Measurements from ENCODE around the gene JAKMIP2. TPM values are rescaled to one million over a fixed set of nuclear protein-coding genes. Genes with fewer than 3 reads are reported as not detected.
"Not testable (repeated sequence)": the region's sequence is repeated elsewhere in the genome, so short reads cannot be mapped to it uniquely, and the experiment has no call there.

The JAKMIP2 gene
- total RNA-seq, 2 experiments from 2014 or later: 1.3 to 1.9 TPM

DNA sequence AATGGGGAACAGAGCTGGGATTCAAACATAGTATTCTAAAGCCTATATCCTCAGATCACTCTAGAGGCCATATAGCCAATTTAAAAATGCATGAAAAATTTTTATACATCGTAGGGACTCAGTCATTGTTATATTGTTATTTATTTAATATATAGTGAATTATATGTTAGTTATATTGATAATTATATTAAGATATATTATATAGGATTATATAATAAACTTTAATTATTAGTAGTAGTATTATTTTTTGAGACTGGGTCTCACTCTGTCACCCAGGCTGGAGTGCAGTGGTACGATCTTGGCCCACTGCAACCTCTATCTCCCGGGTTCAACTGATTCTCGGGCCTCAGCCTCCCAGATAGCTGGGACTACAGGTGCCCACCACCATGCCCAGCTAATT is 206.9 kb downstream of the JAKMIP2 start:
- CTCF ChIA-PET: interaction anchor here (0.6 kb wide), 1 partner anchor 1760 kb away, joined by 3 read pairs; no protein-coding TSS in a partner anchor
- POLR2A ChIA-PET: no interaction called here

DNA sequence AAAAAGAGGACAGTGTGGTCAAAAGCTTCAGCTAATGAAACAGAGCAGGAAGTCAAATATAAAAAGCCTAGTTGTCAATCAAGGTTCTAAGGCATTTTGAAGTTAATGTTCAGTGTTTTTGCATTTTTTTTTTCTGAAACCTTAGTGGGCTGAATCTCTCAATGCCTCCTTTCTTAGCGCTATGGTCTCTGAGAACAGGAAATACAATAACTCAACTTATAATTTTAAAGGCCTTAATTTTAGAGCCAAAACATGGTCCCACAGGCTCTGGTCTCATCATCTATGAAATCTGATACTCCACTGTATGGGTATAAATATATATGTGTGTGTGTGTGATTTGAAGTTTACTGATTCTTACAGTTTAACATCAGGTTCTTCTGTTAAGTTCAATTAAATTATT is 209.3 kb downstream of the JAKMIP2 start:
- POLR2A ChIA-PET: no interaction called here
- CTCF ChIA-PET: no interaction called here

DNA sequence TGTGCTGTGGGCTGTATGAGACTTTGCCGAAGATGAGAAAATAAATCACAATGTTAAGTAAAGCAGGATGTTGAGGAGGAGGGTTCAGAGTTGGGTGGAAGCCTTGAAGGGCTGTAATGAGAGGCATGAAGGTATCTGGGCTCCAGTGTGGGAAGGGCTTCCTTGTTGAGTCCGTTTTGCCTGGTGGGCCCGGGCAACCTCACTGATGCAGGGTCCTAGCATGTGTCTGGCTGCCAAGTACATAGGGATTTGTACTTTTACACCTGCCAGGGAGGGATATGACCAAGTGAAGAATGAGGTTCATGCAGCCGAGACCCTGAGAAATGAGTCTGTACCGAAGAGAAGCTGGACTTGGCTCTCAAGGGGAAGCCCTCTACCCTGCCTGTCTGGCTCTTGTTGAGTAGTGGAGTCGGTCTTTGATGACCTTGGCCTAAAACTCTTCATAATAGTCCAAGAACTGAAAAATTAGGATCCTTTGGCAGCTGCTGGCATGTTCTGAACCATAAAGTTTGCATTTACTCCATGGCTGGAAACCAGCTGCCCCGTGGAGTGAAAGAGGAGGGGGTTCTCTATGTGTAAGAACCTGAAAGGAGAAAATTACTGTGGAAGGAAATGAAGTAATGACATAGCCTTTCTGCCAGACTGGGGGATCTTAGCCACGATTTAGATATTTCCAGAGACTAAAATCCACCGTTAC is 213.7 kb downstream of the JAKMIP2 start:
- ChIA-PET CTCF (no interaction called here), POLR2A (no interaction called here)

GRCh38 chr5:147567917-147568598 is 214.5 kb downstream of the JAKMIP2 start:
- CTCF ChIA-PET: no interaction called here
- POLR2A ChIA-PET: no interaction called here

DNA sequence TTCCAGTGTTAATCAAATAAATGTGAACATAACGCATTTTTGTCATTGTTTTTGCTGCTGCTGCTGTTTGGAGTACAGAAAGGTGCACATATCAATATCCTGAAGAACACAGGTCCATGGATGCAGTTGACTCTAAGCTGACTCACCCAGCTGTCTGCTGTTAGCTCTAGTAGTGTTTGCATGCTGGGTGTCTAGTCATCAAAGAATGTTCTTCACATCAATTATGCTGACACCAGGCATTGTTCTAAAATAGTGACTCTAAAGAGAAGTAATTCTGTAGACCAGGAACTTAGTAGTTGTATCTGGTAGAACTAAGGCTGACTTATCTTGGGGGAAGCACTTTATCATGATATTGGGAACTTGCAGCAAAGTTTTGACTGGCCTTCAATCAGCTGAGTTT is 217.0 kb downstream of the JAKMIP2 start:
- CTCF ChIA-PET: no interaction called here
- POLR2A ChIA-PET: no interaction called here

GRCh38 chr5:147564124-147564486 is 218.4 kb downstream of the JAKMIP2 start:
- ChIA-PET POLR2A (no interaction called here), CTCF (no interaction called here)

- ChIA-PET CTCF (no interaction called here), POLR2A (no interaction called here)
Measured at GRCh38 chr5:147563466-147564123, 218.9 kb downstream of the JAKMIP2 start.

DNA sequence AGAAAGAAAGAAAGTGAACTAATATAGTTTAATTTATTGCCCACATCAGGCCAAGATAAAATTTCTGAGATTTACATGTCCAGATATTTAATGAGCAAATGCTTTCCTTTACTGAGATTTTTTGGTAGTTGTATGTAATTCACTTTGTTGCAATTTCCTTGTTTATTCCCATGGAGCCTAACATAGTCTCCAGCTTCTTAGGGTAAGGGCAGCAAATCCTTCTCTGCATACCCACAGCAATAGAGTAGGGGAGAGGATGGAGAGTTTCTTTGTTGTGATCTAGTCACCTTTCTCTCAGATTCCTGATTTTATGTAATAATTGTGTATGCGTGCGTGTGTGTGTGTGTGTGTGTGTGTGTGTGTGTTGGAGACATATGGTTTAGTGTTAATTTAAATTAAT is 221.1 kb downstream of the JAKMIP2 start:
- CTCF ChIA-PET: no interaction called here
- POLR2A ChIA-PET: no interaction called here

DNA sequence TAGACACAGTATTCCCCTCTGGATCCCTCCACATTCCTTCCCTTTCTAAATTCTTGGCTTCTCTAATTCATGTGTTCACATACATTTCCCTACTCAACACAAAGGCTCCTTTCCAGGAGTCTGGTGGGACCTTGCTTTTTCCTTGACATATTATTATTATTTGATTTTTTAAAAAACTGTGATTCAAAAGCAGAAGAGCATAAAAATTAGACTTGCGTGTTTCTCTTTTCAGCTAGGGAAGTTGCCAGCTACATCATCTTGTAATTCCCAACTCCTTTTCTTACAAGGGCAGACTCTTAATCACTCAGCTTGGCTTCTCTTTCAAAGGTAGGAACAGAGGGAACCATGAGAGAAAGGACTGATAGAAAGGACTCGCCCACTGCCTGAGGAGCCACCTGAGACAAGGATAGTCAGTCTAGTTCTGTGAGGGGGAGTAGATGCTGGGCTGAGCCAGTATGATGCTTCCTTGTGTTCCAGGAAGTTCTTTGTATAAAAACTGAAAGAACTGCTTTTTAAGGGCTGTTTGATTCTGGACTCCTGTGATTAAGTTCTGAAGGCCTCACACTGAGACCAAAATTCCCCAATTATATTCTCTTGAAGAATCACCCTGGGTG is 221.7 kb downstream of the JAKMIP2 start:
- ChIA-PET CTCF (no interaction called here), POLR2A (no interaction called here)

- ChIA-PET POLR2A (no interaction called here), CTCF (no interaction called here)
Measured at GRCh38 chr5:147559749-147560148, 222.8 kb downstream of the JAKMIP2 start.

DNA sequence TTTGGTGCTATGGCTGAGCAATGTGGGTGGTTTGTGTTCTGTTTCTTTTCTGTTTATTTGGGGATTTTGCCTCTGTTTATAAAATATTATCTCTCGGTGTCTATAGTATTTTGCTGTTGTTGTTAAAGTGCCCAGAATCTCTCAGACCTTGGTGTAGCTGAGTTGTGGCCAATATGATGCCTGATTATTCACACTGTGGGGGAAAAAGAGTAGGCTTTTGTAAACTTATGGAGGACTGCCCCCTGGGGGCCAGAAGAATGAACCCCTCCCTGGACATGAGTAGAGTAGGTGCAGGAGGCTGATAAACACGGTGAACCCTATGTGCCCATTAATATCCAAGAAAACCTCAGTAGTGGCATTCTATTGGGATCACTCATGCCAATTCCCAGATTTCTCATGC is 223.7 kb downstream of the JAKMIP2 start:
- ChIA-PET CTCF (no interaction called here), POLR2A (no interaction called here)

DNA sequence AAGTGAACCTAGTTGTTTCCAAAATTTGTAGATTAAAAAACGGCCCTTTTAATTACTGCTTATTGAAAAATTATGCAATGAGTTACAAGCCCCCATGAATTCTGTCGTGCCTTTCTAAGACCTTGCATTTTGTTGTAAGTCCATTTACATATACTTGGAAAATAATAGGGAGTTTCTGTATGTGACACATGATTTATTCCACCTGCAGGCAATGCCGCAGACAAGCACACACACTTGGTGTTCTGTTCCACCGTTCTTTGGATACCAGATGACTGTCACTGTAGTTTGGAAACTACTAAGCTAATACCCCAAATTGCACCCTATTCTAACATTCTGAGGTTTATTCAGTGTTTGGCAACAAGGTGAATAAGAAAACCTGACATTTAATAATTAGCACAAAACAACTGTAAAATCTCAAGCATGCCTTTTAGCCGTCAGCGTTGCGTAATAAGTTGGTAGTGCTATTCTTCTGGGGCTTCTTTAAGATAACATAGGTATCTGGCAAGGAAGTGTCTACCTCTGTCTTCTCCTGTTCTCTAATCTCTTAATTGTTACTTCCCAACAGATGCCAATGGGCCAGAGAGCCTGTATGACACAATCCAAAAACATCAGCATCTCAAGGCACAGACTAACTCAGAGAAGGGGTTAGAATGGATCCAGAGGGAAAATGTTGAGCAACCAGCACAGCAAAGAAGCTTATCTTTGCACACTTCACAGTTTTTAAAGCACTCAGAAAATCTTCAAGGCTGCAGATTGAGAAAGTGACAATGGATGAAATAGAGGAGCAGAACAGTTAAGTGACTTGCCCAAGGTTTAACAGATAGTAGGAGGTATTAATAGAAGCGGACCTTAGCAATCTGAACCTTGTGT is 224.4 kb downstream of the JAKMIP2 start:
- POLR2A ChIA-PET: no interaction called here
- CTCF ChIA-PET: no interaction called here

DNA sequence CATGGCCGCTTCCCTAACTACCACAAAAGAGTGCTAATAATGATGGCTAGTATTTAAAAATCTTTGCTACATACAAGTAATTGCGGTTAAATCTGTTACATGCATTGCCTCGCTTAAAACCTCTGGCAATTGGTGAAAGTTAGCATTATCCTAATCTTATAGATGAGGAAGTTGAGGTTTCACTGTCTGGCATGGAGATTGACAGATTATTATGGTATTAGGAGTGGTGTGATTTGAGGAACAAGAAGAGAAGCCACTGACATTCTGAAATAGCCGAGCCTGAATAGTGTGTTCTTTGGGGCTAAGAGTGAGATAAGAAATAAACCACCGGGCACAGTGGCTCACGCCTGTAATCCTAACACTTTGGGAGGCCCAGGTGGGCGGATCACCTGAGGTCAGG is 227.4 kb downstream of the JAKMIP2 start:
- ChIA-PET POLR2A (no interaction called here), CTCF (no interaction called here)

GRCh38 chr5:147554261-147554817 is 228.2 kb downstream of the JAKMIP2 start:
- ChIA-PET POLR2A (no interaction called here), CTCF (no interaction called here)

GRCh38 chr5:147553817-147554216 is 228.7 kb downstream of the JAKMIP2 start:
- CTCF ChIA-PET, POLR2A ChIA-PET: not testable (repeated sequence)

DNA sequence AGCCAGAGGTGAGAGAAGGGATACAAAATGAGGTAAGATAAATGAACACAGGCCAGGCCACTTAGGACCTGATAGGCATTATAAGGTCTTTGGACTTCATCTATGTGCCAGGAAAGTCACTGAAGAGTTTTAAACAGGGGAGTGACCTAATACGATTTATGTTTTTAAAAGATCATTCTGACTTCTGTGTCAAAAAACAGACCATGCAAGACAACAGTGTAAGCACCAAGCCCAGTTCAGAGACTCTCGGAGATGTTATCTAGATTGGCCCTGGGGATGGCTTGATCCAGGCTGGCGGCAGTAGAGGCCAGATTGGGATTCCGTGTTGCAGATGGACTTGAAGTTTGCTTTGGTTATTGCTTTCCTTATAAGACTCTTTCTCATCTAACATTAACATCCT is 229.6 kb downstream of the JAKMIP2 start:
- POLR2A ChIA-PET: no interaction called here
- CTCF ChIA-PET: no interaction called here

GRCh38 chr5:147551677-147552076 is 230.9 kb downstream of the JAKMIP2 start:
- CTCF ChIA-PET: no interaction called here
- POLR2A ChIA-PET: no interaction called here

- ChIA-PET POLR2A (no interaction called here), CTCF (no interaction called here)
Measured at GRCh38 chr5:147547730-147548129, 234.8 kb downstream of the JAKMIP2 start.

GRCh38 chr5:147544556-147544955 is 238.0 kb downstream of the JAKMIP2 start:
- ChIA-PET POLR2A (no interaction called here), CTCF (no interaction called here)

DNA sequence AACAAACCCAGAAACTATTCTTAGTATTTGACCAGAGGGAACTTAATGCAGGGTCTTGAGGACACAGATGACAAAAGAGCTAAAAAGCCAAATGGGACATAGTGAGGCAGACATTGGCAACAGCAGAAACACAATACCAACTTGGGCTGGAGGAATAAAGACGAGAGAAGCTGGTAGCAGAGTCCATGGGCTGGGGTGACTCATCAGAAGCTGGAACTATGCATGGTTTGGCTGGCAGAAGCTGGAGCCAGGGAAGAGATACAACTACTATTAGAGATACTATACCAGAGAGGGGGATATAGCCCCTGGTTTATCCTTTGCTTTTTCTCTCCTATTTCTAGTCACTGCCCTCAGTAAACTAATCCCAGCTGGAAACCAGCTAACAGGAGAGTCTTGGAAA is 243.5 kb downstream of the JAKMIP2 start:
- ChIA-PET POLR2A (no interaction called here), CTCF (no interaction called here)

All from activated CD8-positive, alpha-beta memory T cell treated with anti-CD3 and anti-CD28 coated beads for 36 hours (primary cell).